PC-9 (cell line): ENCODE data around the gene BEND3.

ENCODE experiments used
- CTCF ChIP-seq: fragments of 200-600 bp; sonication (generic); conservative IDR thresholded peaks from 2 replicates; pipeline ENCODE4 v1.6.1; 2017; ENCODE audit warnings: mixed run types, antibody characterized with exemption, mild to moderate bottlenecking, moderate library complexity
- EZH2 ChIP-seq: fragments of 200-600 bp; sonication (generic); IDR thresholded peaks from 2 replicates; pipeline ENCODE4 v1.8.0; 2017; ENCODE audit warnings: antibody characterized with exemption, low read depth

- no peak for TF ChIP-seq CTCF
- no peak for TF ChIP-seq EZH2
Observed at GRCh38 chr6:107122748-107123147, 7.4 kb upstream of the BEND3 start.
